Inferior parietal cortex (tissue), 1 donor: ENCODE data around the gene MKNK2.

Source experiments
- DNase-seq: peaks from one replicate; pipeline ENCODE4 v3.0.0-alpha.2; 2016; ENCODE audit errors: extremely low spot score

Gene MKNK2

GRCh38 chr19:2058570-2059421 lies 7.8 kb upstream of the MKNK2 start:
- no peak for DNase-seq

GRCh38 chr19:2057484-2058469 lies 6.7 kb upstream of the MKNK2 start:
- no peak for DNase-seq

GRCh38 chr19:2056837-2057192 lies 5.8 kb upstream of the MKNK2 start:
- no peak for DNase-seq

- no peak for DNase-seq
Measured at GRCh38 chr19:2055931-2056836, 5.1 kb upstream of the MKNK2 start.

GRCh38 chr19:2054763-2055162 lies 3.7 kb upstream of the MKNK2 start:
- no peak for DNase-seq

- DNase-seq: no peak
Measured at GRCh38 chr19:2053601-2054389, 2.8 kb upstream of the MKNK2 start.

- DNase-seq: no peak
Measured at GRCh38 chr19:2051773-2052704, 995 bp upstream of the MKNK2 start.

GRCh38 chr19:2050349-2050990 lies 574 bp downstream of the MKNK2 start:
- no peak for DNase-seq

- DNase-seq: peak; percentile 64
Measured at GRCh38 chr19:2049741-2050348, 1.2 kb downstream of the MKNK2 start.

GRCh38 chr19:2048959-2049740 lies 1.9 kb downstream of the MKNK2 start:
- no peak for DNase-seq

GRCh38 chr19:2048104-2048958 lies 2.7 kb downstream of the MKNK2 start:
- no peak for DNase-seq

- no peak for DNase-seq
Measured at GRCh38 chr19:2047449-2048103, 3.5 kb downstream of the MKNK2 start.

- no peak for DNase-seq
Measured at GRCh38 chr19:2047076-2047448, 4.0 kb downstream of the MKNK2 start.

GRCh38 chr19:2046046-2046907 lies 4.8 kb downstream of the MKNK2 start:
- no peak for DNase-seq

GRCh38 chr19:2045501-2046045 lies 5.5 kb downstream of the MKNK2 start:
- DNase-seq: no peak
